Naive thymus-derived CD8-positive, alpha-beta T cell (primary cell): ENCODE measurements around the gene OR4K15. TPM values are rescaled to one million over a fixed set of nuclear protein-coding genes. Genes with fewer than 3 reads are reported as not detected.

Source experiments
- polyA plus RNA-seq, 3 donors: library from polyadenylated mRNA; unstranded; fragments of 300-500 nt; fragmentation: Illumina TruSeq; gene quantifications; one replicate each; pipeline ENCODE4 v1.2.3, GENCODE V29; 2021
- total RNA-seq, 8 experiments: library from RNA in 2 of 8; stranded (reverse) in 2 of 8; gene quantifications; one replicate each; pipeline ENCODE4 v1.2.3 and lab custom pipeline; 2021 to 2026

OR4K15 gene
- total and polyA plus RNA-seq, 5 experiments from 2014 or later: not detected

Other genes with a start within 250 kb of the OR4K15 start
- not detected for gene OR4Q3, start 232.0 kb upstream of the OR4K15 start, total RNA-seq
- not detected for gene OR4Q3, start 232.0 kb upstream of the OR4K15 start, polyA plus RNA-seq
- not detected for gene OR4M1, start 202.1 kb upstream of the OR4K15 start, total RNA-seq
- not detected for gene OR4M1, start 202.1 kb upstream of the OR4K15 start, polyA plus RNA-seq
- gene OR4N2, start 171.8 kb upstream of the OR4K15 start, total RNA-seq: not detected
- not detected for gene OR4N2, start 171.8 kb upstream of the OR4K15 start, polyA plus RNA-seq
- not detected for gene OR4K2, start 100.4 kb upstream of the OR4K15 start, total RNA-seq
- not detected for gene OR4K2, start 100.4 kb upstream of the OR4K15 start, polyA plus RNA-seq
- not detected for gene OR4K5, start 55.0 kb upstream of the OR4K15 start, total RNA-seq
- gene OR4K5, start 55.0 kb upstream of the OR4K15 start, polyA plus RNA-seq: not detected
- gene OR4K1, start 44.7 kb upstream of the OR4K15 start, total RNA-seq: not detected
- gene OR4K1, start 44.7 kb upstream of the OR4K15 start, polyA plus RNA-seq: not detected
- gene OR4Q2, start 26.6 kb downstream of the OR4K15 start, total RNA-seq: not detected
- not detected for gene OR4Q2, start 26.6 kb downstream of the OR4K15 start, polyA plus RNA-seq
- not detected for gene OR4K14, start 43.7 kb downstream of the OR4K15 start, total RNA-seq
- gene OR4K14, start 43.7 kb downstream of the OR4K15 start, polyA plus RNA-seq: not detected
- gene OR4K13, start 60.4 kb downstream of the OR4K15 start, total RNA-seq: not detected
- gene OR4K13, start 60.4 kb downstream of the OR4K15 start, polyA plus RNA-seq: not detected
- not detected for gene OR4L1, start 84.5 kb downstream of the OR4K15 start, total RNA-seq
- not detected for gene OR4L1, start 84.5 kb downstream of the OR4K15 start, polyA plus RNA-seq
- not detected for gene OR4K17, start 135.1 kb downstream of the OR4K15 start, total RNA-seq
- gene OR4K17, start 135.1 kb downstream of the OR4K15 start, polyA plus RNA-seq: not detected
- gene OR4N5, start 163.2 kb downstream of the OR4K15 start, total RNA-seq: not detected
- not detected for gene OR4N5, start 163.2 kb downstream of the OR4K15 start, polyA plus RNA-seq
- not detected for gene OR11G2, start 215.3 kb downstream of the OR4K15 start, total RNA-seq
- gene OR11G2, start 215.3 kb downstream of the OR4K15 start, polyA plus RNA-seq: not detected
- gene OR11H6, start 248.1 kb downstream of the OR4K15 start, total RNA-seq: not detected
- gene OR11H6, start 248.1 kb downstream of the OR4K15 start, polyA plus RNA-seq: not detected